Neutrophil (primary cell): ENCODE data around the gene LRIT2.

Source experiments
- H3K27ac ChIP-seq: fragments of 200-600 bp; sonication (generic); 2 replicates; pipeline ENCODE4 v1.5.1; 2016; ENCODE audit warnings: mild to moderate bottlenecking, moderate library complexity
- H3K27me3 ChIP-seq: fragments of 200-600 bp; sonication (generic); 2 replicates; pipeline ENCODE4 v1.6.0; 2016; ENCODE audit warnings: mild to moderate bottlenecking
- H3K36me3 ChIP-seq: fragments of 200-600 bp; sonication (generic); 2 replicates; pipeline ENCODE4 v1.5.1; 2017
- H3K4me1 ChIP-seq, 2 experiments: fragments of 200-600 bp in 1 of 2; sonication (generic) in 1 of 2; 1 replicate in 1 of 2; 2 replicates in 1 of 2; pipeline versions ENCODE4 v1.5.1 to v1.6.1; 2013 to 2016; ENCODE audit warnings: low read depth in 1 of 2, low read length in 1 of 2, mild to moderate bottlenecking in 1 of 2, moderate library complexity in 1 of 2; ENCODE audit not compliant: control insufficient read depth in 1 of 2, insufficient read depth in 1 of 2
- H3K4me3 ChIP-seq, 2 experiments: fragments of 200-600 bp in 1 of 2; sonication (generic) in 1 of 2; 1 replicate in 1 of 2; 2 replicates in 1 of 2; pipeline ENCODE4 v1.5.1; 2013 to 2016; ENCODE audit warnings: low read depth in 1 of 2, low read length in 1 of 2, mild to moderate bottlenecking in 1 of 2, moderate library complexity in 1 of 2
- H3K9me3 ChIP-seq: fragments of 200-600 bp; sonication (generic); 2 replicates; pipeline ENCODE4 v1.5.1; 2016
- TF ChIP-seq, protein P1 (sequence below): fragments of 200-600 bp; sonication (generic); IDR thresholded peaks from 2 replicates; pipeline ENCODE4 v1.5.1; 2016; ENCODE audit warnings: antibody characterized with exemption

LRIT2 gene

DNA sequence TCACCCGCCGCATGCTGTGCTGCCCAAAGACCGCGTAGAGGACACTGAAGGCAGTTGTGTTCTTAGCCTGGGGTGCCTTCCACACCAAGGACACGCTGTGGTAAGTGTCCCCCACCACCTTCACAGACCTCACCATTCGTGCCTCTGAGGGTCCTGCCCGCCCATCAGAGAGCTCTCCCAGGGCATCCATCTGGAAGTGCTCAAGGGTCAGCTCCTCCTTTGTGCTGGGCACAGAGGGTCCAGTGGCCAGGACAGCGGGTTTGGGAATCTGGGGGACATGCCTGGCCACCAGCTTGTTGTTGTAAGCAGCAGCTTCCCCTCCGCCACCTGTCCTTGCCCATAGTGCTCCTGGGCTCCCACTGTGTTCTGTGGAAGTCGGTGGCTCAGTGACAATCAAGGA, 7.0 kb upstream of the LRIT2 start:
- Histone ChIP-seq H3K9me3 (no peaks in the 10 kb centered on the region), H3K4me1 (no peaks in the 10 kb centered on the region), H3K36me3 (no peaks in the 10 kb centered on the region), H3K27ac (no peak overlapping the region), H3K27me3 (peaks cover 23% of the 10 kb centered on the region), H3K4me3 (no peak overlapping the region)
- TF ChIP-seq, protein P1, sequence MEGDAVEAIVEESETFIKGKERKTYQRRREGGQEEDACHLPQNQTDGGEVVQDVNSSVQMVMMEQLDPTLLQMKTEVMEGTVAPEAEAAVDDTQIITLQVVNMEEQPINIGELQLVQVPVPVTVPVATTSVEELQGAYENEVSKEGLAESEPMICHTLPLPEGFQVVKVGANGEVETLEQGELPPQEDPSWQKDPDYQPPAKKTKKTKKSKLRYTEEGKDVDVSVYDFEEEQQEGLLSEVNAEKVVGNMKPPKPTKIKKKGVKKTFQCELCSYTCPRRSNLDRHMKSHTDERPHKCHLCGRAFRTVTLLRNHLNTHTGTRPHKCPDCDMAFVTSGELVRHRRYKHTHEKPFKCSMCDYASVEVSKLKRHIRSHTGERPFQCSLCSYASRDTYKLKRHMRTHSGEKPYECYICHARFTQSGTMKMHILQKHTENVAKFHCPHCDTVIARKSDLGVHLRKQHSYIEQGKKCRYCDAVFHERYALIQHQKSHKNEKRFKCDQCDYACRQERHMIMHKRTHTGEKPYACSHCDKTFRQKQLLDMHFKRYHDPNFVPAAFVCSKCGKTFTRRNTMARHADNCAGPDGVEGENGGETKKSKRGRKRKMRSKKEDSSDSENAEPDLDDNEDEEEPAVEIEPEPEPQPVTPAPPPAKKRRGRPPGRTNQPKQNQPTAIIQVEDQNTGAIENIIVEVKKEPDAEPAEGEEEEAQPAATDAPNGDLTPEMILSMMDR: no peak

DNA sequence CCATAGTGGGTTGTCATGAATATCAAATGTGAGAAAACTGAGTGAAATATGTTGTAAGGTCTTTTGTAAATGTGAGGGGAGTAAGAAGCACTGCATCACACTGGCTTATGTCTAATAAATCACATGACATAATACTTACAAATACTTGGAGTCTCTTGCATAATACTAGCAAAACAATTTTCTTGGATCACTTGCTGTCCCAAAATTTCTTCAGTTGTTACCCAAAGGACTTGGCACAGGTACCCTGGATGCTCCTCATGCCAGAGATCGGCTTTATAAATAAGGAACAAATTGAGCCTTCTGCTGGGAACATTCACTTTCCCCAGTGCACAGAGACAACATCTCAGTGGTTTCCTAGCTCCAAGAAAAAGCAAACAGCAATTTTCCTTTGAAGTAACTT, 5.0 kb upstream of the LRIT2 start:
- Histone ChIP-seq H3K9me3 (no peaks in the 10 kb centered on the region), H3K4me3 (no peak overlapping the region), H3K4me1 (no peaks in the 10 kb centered on the region), H3K36me3 (no peaks in the 10 kb centered on the region), H3K27ac (no peak overlapping the region), H3K27me3 (peaks cover 18% of the 10 kb centered on the region)
- TF ChIP-seq, protein P1: no peak

- H3K4me3 ChIP-seq: no peak overlapping the region
- no peak overlapping the region for H3K27ac ChIP-seq
- H3K9me3 ChIP-seq: no peaks in the 10 kb centered on the region
- no peaks in the 10 kb centered on the region for H3K4me1 ChIP-seq
- TF ChIP-seq, protein P1: no peak
- H3K27me3 ChIP-seq: peaks cover 18% of the 10 kb centered on the region
- H3K36me3 ChIP-seq: no peaks in the 10 kb centered on the region
These were observed 2.5 kb upstream of the LRIT2 start for GRCh38 chr10:84227810-84228209.

GRCh38 chr10:84226616-84227015, 1.3 kb upstream of the LRIT2 start:
- no peak overlapping the region for H3K4me3 ChIP-seq
- TF ChIP-seq, protein P1: no peak
- peaks cover 18% of the 10 kb centered on the region for H3K27me3 ChIP-seq
- H3K27ac ChIP-seq: no peak overlapping the region
- H3K9me3 ChIP-seq: no peaks in the 10 kb centered on the region
- no peaks in the 10 kb centered on the region for H3K4me1 ChIP-seq
- H3K36me3 ChIP-seq: no peaks in the 10 kb centered on the region

GRCh38 chr10:84224411-84225028, 824 bp downstream of the LRIT2 start:
- Histone ChIP-seq H3K4me3 (no peak overlapping the region), H3K27me3 (peaks cover 27% of the 10 kb centered on the region), H3K9me3 (no peaks in the 10 kb centered on the region), H3K4me1 (no peaks in the 10 kb centered on the region), H3K36me3 (no peaks in the 10 kb centered on the region), H3K27ac (no peak overlapping the region)
- TF ChIP-seq, protein P1: no peak

GRCh38 chr10:84221916-84222315, 3.4 kb downstream of the LRIT2 start:
- no peaks in the 10 kb centered on the region for H3K9me3 ChIP-seq
- H3K4me1 ChIP-seq: no peaks in the 10 kb centered on the region
- H3K36me3 ChIP-seq: no peaks in the 10 kb centered on the region
- no peak overlapping the region for H3K27ac ChIP-seq
- TF ChIP-seq, protein P1: no peak
- peaks cover 17% of the 10 kb centered on the region for H3K27me3 ChIP-seq
- no peak overlapping the region for H3K4me3 ChIP-seq
